Measurements from ENCODE around the gene SRRM3. TPM values are rescaled to one million over a fixed set of nuclear protein-coding genes. Genes with fewer than 3 reads are reported as not detected.

Gene SRRM3
- total and polyA plus RNA-seq, 9 of the 15 experiments (the other 6 are each of a cell fraction or from before 2014, with no cell fraction given): 0.04 to 0.91 (median 0.46) TPM; not detected in 2

DNA sequence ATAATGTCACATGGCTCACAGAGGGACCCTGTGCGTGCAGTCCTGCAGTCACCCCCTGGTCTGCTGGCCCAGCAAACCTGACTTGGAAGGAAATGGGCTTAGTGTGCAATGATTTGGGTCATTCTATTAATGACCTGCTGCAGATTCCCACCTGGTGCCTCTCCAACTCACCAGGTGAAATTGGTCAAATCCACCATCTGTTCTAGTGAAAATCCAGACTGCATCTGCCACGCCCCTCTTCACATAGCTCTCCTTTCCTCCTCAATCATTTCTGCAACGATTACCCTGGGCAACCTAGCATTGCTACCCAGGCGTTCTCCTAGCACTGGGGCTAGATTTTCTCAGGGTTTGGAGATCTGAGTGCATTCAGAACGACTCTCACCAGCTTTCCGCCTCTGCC lies 29.4 kb downstream of the SRRM3 start (continued):
- TF ChIP-seq, protein P1, sequence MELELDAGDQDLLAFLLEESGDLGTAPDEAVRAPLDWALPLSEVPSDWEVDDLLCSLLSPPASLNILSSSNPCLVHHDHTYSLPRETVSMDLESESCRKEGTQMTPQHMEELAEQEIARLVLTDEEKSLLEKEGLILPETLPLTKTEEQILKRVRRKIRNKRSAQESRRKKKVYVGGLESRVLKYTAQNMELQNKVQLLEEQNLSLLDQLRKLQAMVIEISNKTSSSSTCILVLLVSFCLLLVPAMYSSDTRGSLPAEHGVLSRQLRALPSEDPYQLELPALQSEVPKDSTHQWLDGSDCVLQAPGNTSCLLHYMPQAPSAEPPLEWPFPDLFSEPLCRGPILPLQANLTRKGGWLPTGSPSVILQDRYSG (tag; conservative IDR thresholded peaks at IDR 0.05; ENCODE audit: low read depth): no peak
- TF ChIP-seq RFX7 (CRISPR knock-in tag; IDR thresholded peaks at IDR 0.05) (no peak), ZNF140 (CRISPR knock-in tag; IDR thresholded peaks at IDR 0.05) (no peak), MBD1 (CRISPR knock-in tag; IDR thresholded peaks at IDR 0.05) (no peak)

DNA sequence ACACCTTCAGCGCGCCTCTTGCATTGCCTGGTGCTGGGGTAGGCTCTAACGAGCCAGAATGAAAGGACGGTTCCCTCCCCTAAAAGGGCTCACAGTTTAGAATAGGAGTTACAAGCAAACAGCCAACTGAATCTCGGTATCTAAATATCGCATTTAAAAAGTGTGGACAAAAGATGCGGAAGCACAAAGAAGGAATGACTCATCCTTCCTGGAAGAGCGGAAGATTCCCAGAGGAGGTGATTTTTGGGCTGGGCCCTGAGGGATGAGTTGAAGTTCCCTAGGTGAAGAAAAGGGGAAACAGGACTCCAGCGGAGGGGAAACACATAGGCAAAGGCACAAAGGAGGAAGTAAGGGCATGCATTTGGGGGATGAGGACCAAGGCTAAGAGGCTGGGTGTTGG lies 29.9 kb downstream of the SRRM3 start:
- POLR2A ChIA-PET: interaction anchor here (0.6 kb wide), 1 partner anchor 66 kb away, joined by 3 read pairs; no protein-coding TSS in a partner anchor

More for the DNA sequence above, 29.9 kb downstream of the SRRM3 start:
- Histone ChIP-seq H3K9me3 (replicated peaks; ENCODE audit: control insufficient read depth, insufficient read depth, low read depth, low read length) (no peaks in the 10 kb centered on the region), H4K20me1 (replicated peaks; ENCODE audit: control insufficient read depth, insufficient read depth, low read length) (peaks cover 14% of the 10 kb centered on the region; the same call in 1 of the 2 replicates), H3K36me3 (ENCODE audit: control insufficient read depth, insufficient read depth, low read length) (no peaks in the 10 kb centered on the region), H3K4me2 (ENCODE audit: insufficient read depth, low read length) (peak overlapping the region; percentile 17; the same call in 1 of the 2 replicates), H3K9ac (ENCODE audit: insufficient read depth in 1 of 2, low read depth in 2 of 2, low read length in 2 of 2) (no peak overlapping the region; a peak in 1 of 4 replicates), H2AFZ (ENCODE audit: low read depth, low read length) (no peak overlapping the region), H3K9me1 (ENCODE audit: control insufficient read depth, insufficient read depth, low read length) (no peaks in the 10 kb centered on the region), H3K27me3 (ENCODE audit: control insufficient read depth in 2 of 2, insufficient read depth in 2 of 2, low read length in 2 of 2) (peaks cover 17 to 63% of the 10 kb centered on the region in 2 experiments), H3K27ac (ENCODE audit: extremely low read depth, low read depth, low read length) (no peak overlapping the region), H3K4me1 (replicated peaks in 1 of 2; ENCODE audit: control insufficient read depth in 2 of 2, insufficient read depth in 2 of 2, low read length in 2 of 2) (peaks cover 14 to 17% of the 10 kb centered on the region in 2 experiments; a peak in 4 of 5 replicates), H3K79me2 (ENCODE audit: control insufficient read depth, insufficient read depth, low read length) (no peaks in the 10 kb centered on the region), H3K4me3 (no peak overlapping the region)
- in situ Hi-C loops (cut with MboI) (no loop called here), intact Hi-C loops (cut with micrococcal nuclease) (no loop called here)
- no peak for ATAC-seq
- 2% methylated on average over 9 of the region's 9 CpGs for WGBS (ENCODE audit: insufficient coverage, low coverage, missing lambda C conversion rate)
- CTCF ChIA-PET (ENCODE audit: low intra/inter-chr PET ratio): no interaction called here
- DNase-seq (ENCODE audit: extremely low read depth in 1 of 4, low spot score in 3 of 4): peak in 2 of 4 experiments; percentile 11 to 21
- BruUV-seq (replicated peaks): no TSS peak
- TF ChIP-seq BMI1 (IDR thresholded peaks at IDR 0.05; ENCODE audit: low read length) (no peak), POLR3G (IDR thresholded peaks at IDR 0.05; ENCODE audit: extremely low read depth, insufficient read length, insufficient replicate concordance) (no peak), JUN (IDR thresholded peaks at IDR 0.05; ENCODE audit: borderline replicate concordance, low read depth, low read length) (peak; percentile 50; the same call in 1 of the 2 replicates), JUN (CRISPR knock-in tag; IDR thresholded peaks at IDR 0.05; ENCODE audit: borderline replicate concordance) (no peak), JUND (IDR thresholded peaks at IDR 0.05; ENCODE audit: borderline replicate concordance, low read depth, low read length) (peak; percentile 79; the same call in 1 of the 2 replicates), JUND (tag; IDR thresholded peaks at IDR 0.05; ENCODE audit: borderline replicate concordance, low read depth, low read length) (peak; percentile 76; the same call in 1 of the 3 replicates), ETV6 (IDR thresholded peaks at IDR 0.05; ENCODE audit: borderline replicate concordance in 1 of 2, low read depth in 2 of 2, low read length in 1 of 2) (peak; percentile 36 to 41; a peak in 1 of 4 replicates), ETV6 (CRISPR knock-in tag; IDR thresholded peaks at IDR 0.05; ENCODE audit: borderline replicate concordance) (no peak), ELF1 (tag; IDR thresholded peaks at IDR 0.05) (0 out of 2 replicates have a peak, but pooled peaks have one; percentile 35), CTBP1 (IDR thresholded peaks at IDR 0.05; ENCODE audit: borderline replicate concordance) (peak; percentile 57; the same call in 1 of the 2 replicates), FOSL1 (tag; conservative IDR thresholded peaks at IDR 0.05) (peak; percentile 87)
- TF ChIP-seq, protein P2, sequence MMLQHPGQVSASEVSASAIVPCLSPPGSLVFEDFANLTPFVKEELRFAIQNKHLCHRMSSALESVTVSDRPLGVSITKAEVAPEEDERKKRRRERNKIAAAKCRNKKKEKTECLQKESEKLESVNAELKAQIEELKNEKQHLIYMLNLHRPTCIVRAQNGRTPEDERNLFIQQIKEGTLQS (IDR thresholded peaks at IDR 0.05): peak; percentile 75
- TF ChIP-seq, protein P2 (CRISPR knock-in tag; conservative IDR thresholded peaks at IDR 0.05): no peak
- FAIRE-seq: no peak

Data from K562 (cell line).